Kidney glomerular epithelial cell (primary cell): ENCODE results near the gene CLDN16.

Experiments used
- DNase-seq: peaks from one replicate; lab custom pipeline; 2025; lab: John Stamatoyannopoulos, UW

Gene CLDN16

GRCh38 chr3:190387578-190388213 lies at the start of gene CLDN16:
TSS of gene CLDN16 (plus strand) at chr3:190388163. CDS start at chr3:190388330, 167 bp downstream.
- peak; percentile 75 for DNase-seq

DNA sequence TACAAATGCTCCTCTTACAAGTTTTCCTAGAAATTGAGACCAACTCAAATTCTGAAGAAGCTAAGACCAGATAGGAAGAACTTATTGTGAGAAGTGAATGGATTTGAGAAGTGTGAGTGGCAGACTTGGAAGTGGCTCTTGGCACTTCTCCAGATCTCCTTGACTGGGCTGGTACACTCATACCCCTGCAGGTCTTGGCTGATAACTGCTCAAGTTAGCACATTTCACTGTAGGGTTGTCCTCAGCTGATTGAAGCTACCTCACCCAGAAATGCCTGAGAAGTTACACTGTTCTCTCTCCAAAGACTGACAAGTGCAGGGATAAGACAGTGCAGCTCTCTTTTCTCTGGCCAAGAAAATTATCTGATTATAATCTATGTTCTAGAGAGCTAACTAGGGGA lies 49.2 kb upstream of the CLDN16 start:
- peak; percentile 43 for DNase-seq

DNA sequence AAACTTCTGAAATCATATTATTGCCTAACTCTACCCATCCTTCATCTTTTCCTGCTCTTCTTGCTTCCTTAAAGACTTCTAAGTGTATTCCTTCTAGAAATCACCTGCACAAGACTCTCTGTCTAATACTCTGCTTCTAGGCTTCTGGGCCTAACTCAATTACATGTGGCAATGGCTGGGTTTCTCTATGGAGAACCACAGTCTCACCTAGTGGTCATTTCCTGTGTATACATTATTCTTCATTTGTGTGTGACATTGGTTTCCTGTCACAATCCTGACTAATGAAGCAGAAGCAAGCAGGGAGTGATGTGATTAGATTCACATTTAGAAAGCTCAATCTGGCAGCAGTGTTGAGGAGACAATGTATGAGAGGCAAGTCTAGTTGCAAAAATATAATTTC lies 48.8 kb upstream of the CLDN16 start:
- no peak for DNase-seq

GRCh38 chr3:190340071-190340470 lies 47.9 kb upstream of the CLDN16 start:
- DNase-seq = no peak

- DNase-seq = peak; percentile 99
Observed at GRCh38 chr3:190345027-190345821, 42.7 kb upstream of the CLDN16 start.

GRCh38 chr3:190345878-190346277 lies 42.1 kb upstream of the CLDN16 start:
- peak; percentile 85 for DNase-seq

DNA sequence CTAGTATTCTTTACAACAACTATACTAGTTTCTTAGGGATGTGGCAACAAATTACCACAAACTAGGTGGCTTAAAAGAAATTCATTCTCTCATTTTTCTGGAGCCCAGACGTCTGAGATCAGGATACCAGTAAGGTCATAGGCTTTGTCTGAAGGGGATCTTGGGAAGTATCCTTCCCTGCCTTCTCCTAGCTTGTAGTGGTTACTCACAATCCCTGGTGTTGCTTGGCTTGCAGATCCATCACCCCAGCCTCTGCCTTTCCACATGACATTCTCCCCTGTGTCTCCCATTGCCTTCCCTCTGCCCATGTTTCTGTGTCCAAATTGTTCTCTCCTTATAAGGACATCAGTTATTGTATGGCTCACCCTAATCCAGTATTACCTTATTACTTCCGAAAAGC lies 41.4 kb upstream of the CLDN16 start:
- peak; percentile 46 for DNase-seq

- DNase-seq = no peak
Observed at GRCh38 chr3:190352861-190353457, 35.0 kb upstream of the CLDN16 start.

DNA sequence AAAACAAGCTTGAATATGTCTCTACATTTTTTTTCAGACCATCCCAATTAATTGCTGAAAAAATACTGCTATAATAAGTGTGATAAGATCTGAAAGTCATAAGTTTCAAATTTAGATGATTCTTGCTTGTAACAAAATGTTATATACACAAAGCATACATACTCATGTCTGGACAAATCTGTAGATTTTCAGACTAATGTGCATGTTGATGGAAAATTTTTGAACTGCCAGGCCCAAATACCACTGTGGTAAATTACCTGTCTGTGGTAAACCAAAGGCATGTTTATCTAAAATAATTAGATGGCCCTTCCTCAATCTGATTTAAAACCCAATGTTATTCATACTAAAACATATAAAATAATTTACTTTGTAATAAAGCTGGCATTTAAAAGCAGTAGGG lies 31.7 kb upstream of the CLDN16 start:
- DNase-seq = no peak

DNA sequence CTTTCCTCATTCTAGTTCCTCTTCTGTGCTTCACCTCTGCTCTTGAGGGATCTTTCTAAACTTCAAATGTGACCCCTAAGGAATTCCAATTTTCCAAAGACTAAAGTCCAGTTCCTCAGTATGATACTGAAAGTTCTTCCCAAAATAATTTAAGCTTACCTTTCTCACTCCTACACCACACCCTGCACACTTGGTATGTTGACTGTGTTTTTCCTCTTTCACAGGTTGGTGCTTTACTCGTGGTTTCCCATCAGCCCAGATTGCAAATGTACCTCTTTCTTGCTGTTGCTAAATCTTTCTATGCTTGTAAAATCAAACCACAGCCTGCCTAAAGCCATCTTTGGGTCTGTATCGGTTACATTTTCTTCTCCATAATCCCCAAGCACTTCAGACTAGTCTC lies 30.5 kb upstream of the CLDN16 start:
- DNase-seq = no peak

- DNase-seq = no peak
Observed at GRCh38 chr3:190359813-190360212, 28.1 kb upstream of the CLDN16 start.

- no peak for DNase-seq
Observed at GRCh38 chr3:190360228-190360627, 27.7 kb upstream of the CLDN16 start.

DNA sequence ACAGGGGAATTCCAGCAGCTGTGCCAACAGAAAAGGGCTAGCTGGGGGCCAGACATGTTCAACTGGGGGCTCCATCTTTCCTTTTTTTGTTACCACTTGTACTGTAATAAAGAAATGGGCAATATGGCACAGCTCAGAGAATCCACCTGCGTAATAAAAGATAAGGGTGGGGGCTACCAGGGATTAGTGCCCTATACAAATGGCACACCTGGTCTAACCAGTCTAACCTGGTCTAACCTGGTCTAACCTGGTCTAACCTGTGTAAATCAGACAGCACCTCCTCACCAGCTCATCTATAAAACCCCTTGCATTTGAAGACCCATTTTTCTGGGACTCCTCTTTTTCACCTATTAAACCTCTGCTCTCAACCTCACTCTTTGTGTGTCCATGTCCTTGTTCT lies 26.2 kb upstream of the CLDN16 start:
- no peak for DNase-seq

GRCh38 chr3:190362258-190362657 lies 25.7 kb upstream of the CLDN16 start:
- DNase-seq = no peak

DNA sequence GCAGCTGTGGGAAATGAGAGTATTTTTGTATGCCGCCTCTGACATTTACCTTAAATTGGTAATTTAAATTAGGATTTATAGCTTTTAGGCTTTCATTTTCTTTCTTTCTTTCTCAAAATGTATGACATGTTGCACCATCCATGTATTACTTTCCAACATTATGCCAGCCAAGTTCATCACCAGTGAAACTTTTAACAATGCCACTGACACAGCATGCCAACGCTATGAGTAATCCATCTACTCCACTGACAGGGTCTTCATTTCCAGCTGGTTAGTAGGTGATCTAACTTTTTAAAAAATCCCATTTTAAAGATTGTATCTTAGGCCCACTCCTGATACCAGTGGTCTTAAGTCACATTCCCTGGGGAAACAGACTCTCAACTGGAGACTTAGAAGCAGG lies 21.8 kb upstream of the CLDN16 start:
- DNase-seq = peak; percentile 74

DNA sequence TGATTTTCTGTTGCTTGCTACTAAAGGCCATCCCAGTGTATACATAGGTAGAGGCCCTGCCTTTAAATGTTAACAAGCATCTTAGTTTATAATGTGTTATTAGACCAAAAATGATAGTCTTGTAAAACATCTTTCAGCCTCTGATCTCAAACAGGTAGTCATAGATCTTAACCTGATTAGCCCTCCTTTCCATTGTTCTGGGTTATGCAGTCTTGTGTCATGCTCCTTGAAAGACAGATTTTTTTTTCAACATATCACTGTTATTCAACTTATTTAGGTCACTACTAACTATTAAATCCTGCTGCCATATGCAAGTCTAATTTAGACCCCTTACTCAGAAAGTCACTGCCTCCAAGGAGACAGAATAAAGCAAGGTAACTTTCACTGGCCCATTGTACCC lies 19.1 kb upstream of the CLDN16 start:
- no peak for DNase-seq

DNA sequence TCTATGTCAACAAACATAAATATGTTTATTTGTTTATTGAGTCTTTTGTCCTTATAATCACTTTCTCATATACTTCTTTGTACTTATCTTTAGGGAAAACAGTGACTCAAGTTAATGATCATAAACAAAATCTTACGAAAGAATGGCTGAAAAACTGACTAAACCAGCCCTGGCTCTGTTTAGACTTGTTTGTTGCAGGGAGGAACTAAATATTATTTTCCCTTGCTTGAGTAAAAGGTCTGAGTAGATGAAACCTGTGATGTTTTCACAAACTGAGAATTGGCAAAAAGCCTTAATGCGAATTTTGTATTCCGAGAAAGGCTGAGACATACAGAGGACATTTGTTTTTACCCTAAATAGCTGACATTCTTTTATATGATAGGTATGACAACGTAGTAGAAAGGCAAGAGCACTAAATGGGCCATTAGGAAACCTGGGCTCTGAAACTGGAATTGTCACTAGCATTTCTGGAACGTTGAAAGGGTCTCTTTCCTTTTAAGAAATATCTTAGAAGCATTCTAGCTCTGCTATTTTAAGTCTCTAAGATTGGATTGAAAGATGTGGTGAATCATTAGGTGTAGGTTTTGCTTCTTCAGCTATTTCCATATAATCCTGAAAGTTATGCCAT lies 18.2 kb upstream of the CLDN16 start:
- DNase-seq = no peak

DNA sequence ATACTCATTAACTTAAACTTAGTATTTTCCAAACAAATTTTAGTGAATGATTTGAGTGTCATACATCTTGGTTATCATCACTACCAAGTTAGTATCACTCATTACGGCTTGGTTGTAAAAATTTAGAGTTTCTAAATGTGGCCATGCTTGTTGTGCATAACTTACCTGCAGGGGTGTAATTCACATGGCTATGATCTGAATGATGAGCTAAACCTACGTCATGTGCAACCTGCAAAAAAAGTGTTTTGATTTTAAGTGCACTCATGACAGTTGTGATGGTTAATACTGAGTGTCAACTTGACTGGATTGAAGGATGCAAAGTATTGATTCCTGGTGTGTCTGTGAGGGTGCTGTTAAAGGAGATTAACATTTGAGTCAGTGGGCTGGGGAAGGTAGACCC lies 17.6 kb upstream of the CLDN16 start:
- DNase-seq = no peak

DNA sequence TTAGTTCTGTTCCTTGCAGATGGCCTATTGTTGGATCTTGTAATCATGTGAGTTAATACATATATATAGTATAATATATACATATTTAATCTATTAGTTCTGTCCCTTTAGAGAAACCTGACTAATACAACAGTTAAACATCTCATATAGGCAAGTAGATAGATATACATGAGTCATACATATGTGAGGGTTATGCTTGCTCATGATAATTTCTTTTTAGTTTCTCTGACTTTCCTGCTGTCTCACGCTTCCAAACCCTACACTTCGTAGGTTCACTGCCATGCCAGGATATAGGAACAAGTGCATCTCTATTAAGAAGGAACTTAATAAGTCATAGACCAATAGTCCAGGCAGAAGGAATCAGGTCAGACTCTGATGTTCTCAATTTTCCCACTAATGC lies 16.8 kb upstream of the CLDN16 start:
- no peak for DNase-seq

GRCh38 chr3:190375246-190375645 lies 12.7 kb upstream of the CLDN16 start:
- DNase-seq = peak; percentile 11

- no peak for DNase-seq
Observed at GRCh38 chr3:190375671-190376070, 12.3 kb upstream of the CLDN16 start.

DNA sequence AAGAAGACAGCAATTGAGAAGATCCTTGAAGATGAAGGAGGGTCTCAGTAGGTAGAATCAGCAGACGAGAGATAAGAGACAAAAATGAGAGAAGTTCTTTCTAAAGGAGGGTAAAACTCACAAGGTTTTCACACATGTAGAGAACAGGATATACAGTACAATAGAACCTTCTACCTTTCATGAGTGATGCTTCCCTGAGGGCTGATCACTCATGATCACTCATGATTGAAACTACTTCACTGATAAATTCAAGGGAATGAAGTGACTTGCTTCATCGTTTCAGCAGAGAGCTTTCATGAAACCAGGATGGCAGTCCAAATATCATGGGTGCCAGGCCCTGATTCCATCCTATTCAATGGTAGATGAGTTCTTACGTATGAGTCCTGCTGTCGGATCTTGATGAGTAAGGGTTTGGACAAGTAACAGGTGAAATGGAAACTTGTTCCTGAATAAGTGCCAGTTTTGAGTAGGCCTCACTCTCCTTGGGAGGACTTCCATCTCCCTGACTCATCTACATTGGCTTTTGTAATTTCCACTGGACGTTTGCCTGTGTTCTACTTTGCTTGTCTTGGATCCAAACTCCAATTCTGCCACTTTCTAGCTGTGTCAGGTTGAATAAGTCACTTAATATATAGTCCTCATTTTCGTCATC lies 9.6 kb upstream of the CLDN16 start:
- peak; percentile 23 for DNase-seq
